GM12878 (cell line): ENCODE results near the gene GON7. TPM values are rescaled to one million over a fixed set of nuclear protein-coding genes. Genes with fewer than 3 reads are reported as not detected.

ENCODE experiments used
- ATAC-seq: fragments of 200-7000 bp; cut with Tn5 transposase; 3 replicates; pipeline ENCODE4 v1.9.1; 2020; ENCODE audit warnings: mild to moderate bottlenecking, moderate library complexity
- BruUV-seq: library from RNA; stranded (reverse); fragments of 400-500 nt; replicated peaks from 2 replicates; lab custom pipeline; 2021; lab: Mats Ljungman, UMichigan
- CTCF ChIA-PET: fragments of 300-600 bp; sonication (Branson Sonifier 250); formaldehyde crosslinking; extraction: SDS; loops from one replicate; lab custom pipeline; 2021; ENCODE audit warnings: inconsistent platforms; lab: Yijun Ruan, JAX
- POLR2A ChIA-PET: fragments of 350-600 bp; formaldehyde crosslinking; extraction: SDS; loops from one replicate; lab custom pipeline; 2021; ENCODE audit warnings: inconsistent platforms; lab: Charles Lee
- RAD21 ChIA-PET: fragments of 300-600 bp; sonication (Branson Sonifier 250); formaldehyde crosslinking; loops from one replicate; lab custom pipeline; 2023; ENCODE audit warnings: antibody characterized with exemption; ENCODE audit not compliant: unreplicated experiment; lab: Charles Lee
- SMC1A ChIA-PET: fragments of 300-600 bp; sonication (Branson Sonifier 250); formaldehyde crosslinking; loops from one replicate; lab custom pipeline; 2023; ENCODE audit not compliant: unreplicated experiment, uncharacterized antibody; lab: Charles Lee
- DNase-seq: peaks from one replicate; pipeline ENCODE4 v3.0.0-alpha.2; 2011; ENCODE audit warnings: low read depth, low spot score
- FAIRE-seq: peaks from 3 replicates; lab custom pipeline; 2011; peaks lifted over from hg19 to GRCh38; lab: Jason Lieb, UNC
- H2AFZ ChIP-seq: 2 replicates; pipeline ENCODE4 v1.6.0; 2011; ENCODE audit warnings: low read depth, low read length, control low read depth; ENCODE audit not compliant: control insufficient read depth
- H3K27ac ChIP-seq: 2 replicates; pipeline ENCODE4 v1.5.1; 2011; ENCODE audit warnings: control low read depth; ENCODE audit not compliant: control insufficient read depth, insufficient read depth
- H3K27me3 ChIP-seq, 2 experiments: replicated peaks in 1 of 2; 2 replicates each; pipeline versions ENCODE4 v1.6.0 to v1.6.1; 2011; ENCODE audit warnings: low read length in 1 of 2; ENCODE audit not compliant: control insufficient read depth in 2 of 2, insufficient read depth in 2 of 2
- H3K36me3 ChIP-seq, 2 experiments: 2 replicates each; pipeline ENCODE4 v1.5.1; 2011; ENCODE audit warnings: low read length in 1 of 2; ENCODE audit not compliant: control insufficient read depth in 2 of 2, insufficient read depth in 2 of 2
- H3K4me1 ChIP-seq: 2 replicates; pipeline ENCODE4 v1.6.1; 2011; ENCODE audit warnings: mild to moderate bottlenecking, low read length, moderate library complexity, mixed read lengths; ENCODE audit not compliant: control insufficient read depth, insufficient read depth
- H3K4me2 ChIP-seq: 2 replicates; pipeline ENCODE4 v1.6.0; 2011; ENCODE audit warnings: control low read depth; ENCODE audit not compliant: control insufficient read depth, insufficient read depth
- H3K4me3 ChIP-seq: fragments of 200-600 bp; sonication (generic); 2 replicates; pipeline ENCODE4 v1.5.1; 2016
- H3K79me2 ChIP-seq: 2 replicates; pipeline ENCODE4 v1.6.0; 2011; ENCODE audit warnings: low read length; ENCODE audit not compliant: control insufficient read depth, insufficient read depth
- H3K9ac ChIP-seq: 2 replicates; pipeline ENCODE4 v1.8.0; 2011; ENCODE audit warnings: low read length, control low read depth, mixed read lengths; ENCODE audit not compliant: control insufficient read depth, insufficient read depth
- H3K9me3 ChIP-seq: replicated peaks from 3 replicates; pipeline ENCODE4 v1.5.1; 2011; ENCODE audit warnings: mild to moderate bottlenecking, low read length; ENCODE audit not compliant: control insufficient read depth, insufficient read depth
- H4K20me1 ChIP-seq: 2 replicates; pipeline ENCODE4 v1.6.0; 2011; ENCODE audit not compliant: control insufficient read depth, insufficient read depth
- ASH2L ChIP-seq: fragments of 300-600, 200-600 bp; sonication (generic); IDR thresholded peaks from 2 replicates; pipeline ENCODE4 v1.6.1; 2017; ENCODE audit warnings: low read depth, mild to moderate bottlenecking, borderline replicate concordance
- BCL3 ChIP-seq: IDR thresholded peaks from 2 replicates; pipeline ENCODE4 v1.6.1; 2011; ENCODE audit warnings: borderline replicate concordance, low read depth, mild to moderate bottlenecking, moderate library complexity, low read length; ENCODE audit not compliant: insufficient read depth, poor library complexity, severe bottlenecking
- CBFB ChIP-seq: IDR thresholded peaks from 2 replicates; pipeline ENCODE4 v1.6.1; 2016; ENCODE audit warnings: antibody characterized with exemption, low read depth
- HDAC6 ChIP-seq: fragments of 200-600 bp; sonication (generic); IDR thresholded peaks from one replicate; pipeline ENCODE4 v1.8.0; 2017; ENCODE audit warnings: antibody characterized with exemption; ENCODE audit not compliant: unreplicated experiment
- IRF4 ChIP-seq: IDR thresholded peaks from 2 replicates; pipeline ENCODE4 v1.6.1; 2011; ENCODE audit warnings: low read depth, low read length
- NR2C1 ChIP-seq: fragments of 450-650 bp; IDR thresholded peaks from 2 replicates; pipeline ENCODE4 v1.6.1; 2017; ENCODE audit warnings: antibody characterized with exemption, mild to moderate bottlenecking, moderate library complexity
- RB1 ChIP-seq: fragments of 450-650 bp; formaldehyde crosslinking; IDR thresholded peaks from 2 replicates; pipeline ENCODE4 v1.6.1; 2017; ENCODE audit warnings: mild to moderate bottlenecking, borderline replicate concordance
- RBBP5 ChIP-seq: fragments of 200-600 bp; sonication (generic); conservative IDR thresholded peaks from 2 replicates; pipeline ENCODE4 v1.6.1; 2016
- SIN3A ChIP-seq: IDR thresholded peaks from 2 replicates; pipeline ENCODE4 v1.6.1; 2012; ENCODE audit warnings: low read depth, low read length, improper control_type of control experiment
- STAT1 ChIP-seq: fragments of 450-650 bp; conservative IDR thresholded peaks from 2 replicates; pipeline ENCODE4 v1.6.1; 2014; ENCODE audit warnings: antibody characterized with exemption, mild to moderate bottlenecking
- TARDBP ChIP-seq: IDR thresholded peaks from 2 replicates; pipeline ENCODE4 v1.6.1; 2016; ENCODE audit warnings: borderline replicate concordance
- TBL1XR1 ChIP-seq: IDR thresholded peaks from 2 replicates; pipeline ENCODE4 v1.6.1; 2012; ENCODE audit warnings: low read depth, low read length, improper control_type of control experiment
- ZBTB11 ChIP-seq: fragments of 450-650 bp; formaldehyde crosslinking; IDR thresholded peaks from 2 replicates; pipeline ENCODE4 v1.5.0; 2022; ENCODE audit warnings: mild to moderate bottlenecking, missing genetic modification characterization
- ZNF687 ChIP-seq: fragments of 450-650 bp; IDR thresholded peaks from 2 replicates; pipeline ENCODE4 v1.6.1; 2017; ENCODE audit warnings: mild to moderate bottlenecking, moderate library complexity
- ZZZ3 ChIP-seq: IDR thresholded peaks from 2 replicates; pipeline ENCODE4 v1.6.1; 2011; ENCODE audit warnings: low read depth; ENCODE audit not compliant: control insufficient read depth, insufficient read length
- WGBS: methylation state at CpG from one replicate; pipeline ENCODE4 v1.1.6; 2016; ENCODE audit warnings: low lambda C conversion rate; ENCODE audit not compliant: insufficient replicate concordance, insufficient coverage; ENCODE audit errors: missing lambda C conversion rate; 5-methylcytosine and 5-hydroxymethylcytosine counted together
- in situ Hi-C: fragments of 300-500 bp; cut with MboI; formaldehyde crosslinking; loops from 9 replicates; pipeline ENCODE4 v1.14.3; 2018; ENCODE audit warnings: mixed read lengths
- intact Hi-C: fragments of 100-400 bp; cut with micrococcal nuclease; formaldehyde crosslinking; loops from one replicate; pipeline ENCODE4 v1.14.2; 2022; ENCODE audit not compliant: unreplicated experiment
- polyA plus RNA-seq, 11 experiments: library from polyadenylated mRNA; depleted of rRNA in 4 of 11; unstranded in 6 of 11; stranded (reverse) in 5 of 11; fragments of >200 nt; fragmentation: Nextera tagmentation in 4 of 11; fragmentation: Illumina TruSeq in 1 of 11; extraction: Ambion mirVana in 4 of 11; extraction: Trizol in 1 of 11; gene quantifications; 1 replicate in 1 of 11; 2 replicates in 10 of 11; pipeline versions ENCODE4 v1.2.1 to v1.2.3, GENCODE V29; 2011 to 2016; ENCODE audit warnings: inconsistent platforms in 2 of 11, missing spikeins in 2 of 11, low read depth in 1 of 11
- total RNA-seq, 4 experiments: library from RNA; depleted of rRNA in 3 of 4; stranded (reverse); fragments of >200 nt in 3 of 4; fragmentation: Illumina TruSeq in 1 of 4; extraction: Trizol in 1 of 4; gene quantifications; 2 replicates each; pipeline versions ENCODE4 v1.2.1 to v1.2.3, GENCODE V29; 2013 to 2021
- TF ChIP-seq, protein P1 (sequence below): fragments of 150-350 bp; IDR thresholded peaks from 2 replicates; pipeline ENCODE4 v1.6.1; 2014; ENCODE audit warnings: mild to moderate bottlenecking, low read depth, low read length

The GON7 gene
- total and polyA plus RNA-seq, 10 of the 15 experiments (the other 5 are each of a cell fraction or from before 2014, with no cell fraction given): 21.6 to 59.0 (median 33.0) TPM

GRCh38 chr14:93171376-93171775, 35.5 kb downstream of the GON7 start:
- CTCF ChIA-PET: interaction anchor here (1.1 to 5.4 kb wide), 2 partner anchors 7 to 87 kb away, joined by 3 to 47 read pairs; no protein-coding TSS in a partner anchor
- no peak for FAIRE-seq
- TF ChIP-seq RBBP5 (no peak), ZZZ3 (no peak), SIN3A (no peak), NR2C1 (no peak), HDAC6 (no peak), ASH2L (no peak), ZBTB11 (CRISPR knock-in tag) (no peak), STAT1 (no peak), TARDBP (no peak), TBL1XR1 (no peak), CBFB (no peak), IRF4 (no peak), ZNF687 (no peak), RB1 (no peak), BCL3 (no peak)
- TF ChIP-seq, protein P1, sequence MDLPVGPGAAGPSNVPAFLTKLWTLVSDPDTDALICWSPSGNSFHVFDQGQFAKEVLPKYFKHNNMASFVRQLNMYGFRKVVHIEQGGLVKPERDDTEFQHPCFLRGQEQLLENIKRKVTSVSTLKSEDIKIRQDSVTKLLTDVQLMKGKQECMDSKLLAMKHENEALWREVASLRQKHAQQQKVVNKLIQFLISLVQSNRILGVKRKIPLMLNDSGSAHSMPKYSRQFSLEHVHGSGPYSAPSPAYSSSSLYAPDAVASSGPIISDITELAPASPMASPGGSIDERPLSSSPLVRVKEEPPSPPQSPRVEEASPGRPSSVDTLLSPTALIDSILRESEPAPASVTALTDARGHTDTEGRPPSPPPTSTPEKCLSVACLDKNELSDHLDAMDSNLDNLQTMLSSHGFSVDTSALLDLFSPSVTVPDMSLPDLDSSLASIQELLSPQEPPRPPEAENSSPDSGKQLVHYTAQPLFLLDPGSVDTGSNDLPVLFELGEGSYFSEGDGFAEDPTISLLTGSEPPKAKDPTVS: no peak

More at GRCh38 chr14:93171376-93171775, 35.5 kb downstream of the GON7 start:
- H3K36me3 ChIP-seq: no peaks in the 10 kb centered on the region
- no TSS peak for BruUV-seq
- in situ Hi-C loops (no loop called here), intact Hi-C loops (no loop called here)
- ChIA-PET SMC1A (no interaction called here), POLR2A (no interaction called here), RAD21 (no interaction called here)
- H3K27me3 ChIP-seq: no peaks in the 10 kb centered on the region
- no peak overlapping the region for H3K4me3 ChIP-seq
- 66% methylated on average over 4 of the region's 4 CpGs for WGBS
- H3K9ac ChIP-seq: no peak overlapping the region
- H3K4me2 ChIP-seq: no peak overlapping the region
- ATAC-seq (no peak), DNase-seq (no peak)
- H3K9me3 ChIP-seq: no peaks in the 10 kb centered on the region
- no peaks in the 10 kb centered on the region for H3K4me1 ChIP-seq
- no peaks in the 10 kb centered on the region for H3K79me2 ChIP-seq
- H2AFZ ChIP-seq: no peak overlapping the region
- H3K27ac ChIP-seq: no peak overlapping the region
- no peaks in the 10 kb centered on the region for H4K20me1 ChIP-seq
